AG08396 (cell line): ENCODE results near the gene CTNNA1.
"Not testable (repeated sequence)": the region's sequence is repeated elsewhere in the genome, so short reads cannot be mapped to it uniquely, and the experiment has no call there.

ENCODE experiments used
- DNase-seq: peaks from one replicate; pipeline ENCODE4 v3.0.0; 2012; ENCODE audit warnings: low spot score, mixed read lengths

The CTNNA1 gene, protein sequence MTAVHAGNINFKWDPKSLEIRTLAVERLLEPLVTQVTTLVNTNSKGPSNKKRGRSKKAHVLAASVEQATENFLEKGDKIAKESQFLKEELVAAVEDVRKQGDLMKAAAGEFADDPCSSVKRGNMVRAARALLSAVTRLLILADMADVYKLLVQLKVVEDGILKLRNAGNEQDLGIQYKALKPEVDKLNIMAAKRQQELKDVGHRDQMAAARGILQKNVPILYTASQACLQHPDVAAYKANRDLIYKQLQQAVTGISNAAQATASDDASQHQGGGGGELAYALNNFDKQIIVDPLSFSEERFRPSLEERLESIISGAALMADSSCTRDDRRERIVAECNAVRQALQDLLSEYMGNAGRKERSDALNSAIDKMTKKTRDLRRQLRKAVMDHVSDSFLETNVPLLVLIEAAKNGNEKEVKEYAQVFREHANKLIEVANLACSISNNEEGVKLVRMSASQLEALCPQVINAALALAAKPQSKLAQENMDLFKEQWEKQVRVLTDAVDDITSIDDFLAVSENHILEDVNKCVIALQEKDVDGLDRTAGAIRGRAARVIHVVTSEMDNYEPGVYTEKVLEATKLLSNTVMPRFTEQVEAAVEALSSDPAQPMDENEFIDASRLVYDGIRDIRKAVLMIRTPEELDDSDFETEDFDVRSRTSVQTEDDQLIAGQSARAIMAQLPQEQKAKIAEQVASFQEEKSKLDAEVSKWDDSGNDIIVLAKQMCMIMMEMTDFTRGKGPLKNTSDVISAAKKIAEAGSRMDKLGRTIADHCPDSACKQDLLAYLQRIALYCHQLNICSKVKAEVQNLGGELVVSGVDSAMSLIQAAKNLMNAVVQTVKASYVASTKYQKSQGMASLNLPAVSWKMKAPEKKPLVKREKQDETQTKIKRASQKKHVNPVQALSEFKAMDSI

DNA sequence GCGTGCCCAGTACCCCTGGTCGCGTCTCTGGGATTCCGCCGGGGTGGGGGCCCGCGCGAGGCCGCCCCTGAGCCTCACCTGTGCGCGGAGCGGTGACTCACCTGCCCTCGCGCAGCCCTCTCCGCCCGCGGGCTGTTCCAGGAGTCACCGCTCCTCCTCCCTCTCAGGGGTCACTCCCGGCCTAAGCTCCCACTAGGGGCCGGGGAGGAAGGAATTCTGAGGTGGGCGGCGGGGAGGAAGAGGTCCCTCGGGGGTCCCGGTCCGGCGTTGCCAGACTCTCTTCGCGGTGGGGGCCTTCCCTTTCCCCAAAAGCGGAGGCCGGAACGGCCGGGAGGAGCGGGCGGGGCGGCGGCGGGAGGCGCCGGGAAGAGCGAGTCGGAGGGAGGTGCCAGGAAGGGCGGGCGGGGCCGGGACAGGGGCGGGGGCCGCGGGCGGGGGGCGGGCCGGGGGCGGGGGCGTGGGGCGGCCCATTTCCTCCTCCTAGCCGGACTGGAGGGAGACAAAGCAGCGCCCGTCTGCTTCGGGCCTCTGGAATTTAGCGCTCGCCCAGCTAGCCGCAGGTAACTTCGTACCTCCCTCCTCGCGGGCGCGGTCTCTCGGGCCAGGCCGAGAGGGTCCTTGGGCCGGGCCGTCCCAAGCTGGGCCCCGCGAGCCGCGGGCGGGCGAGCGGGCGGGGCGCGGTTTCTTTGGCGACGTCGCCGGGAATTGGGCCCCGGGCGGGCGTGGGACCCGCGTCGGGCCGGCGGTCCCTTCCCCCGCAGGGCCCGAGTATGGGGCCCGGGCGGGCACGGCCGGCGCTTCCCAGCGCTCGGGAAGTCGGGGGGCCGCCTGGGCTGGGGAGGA is at the start of gene CTNNA1:
Gene CTNNA1, plus strand, starts transcription at position 475 of the 843 bp plus-strand sequence. CDS start 28,500 bp downstream, outside the sequence.
- DNase-seq, result peak; percentile 94

DNA sequence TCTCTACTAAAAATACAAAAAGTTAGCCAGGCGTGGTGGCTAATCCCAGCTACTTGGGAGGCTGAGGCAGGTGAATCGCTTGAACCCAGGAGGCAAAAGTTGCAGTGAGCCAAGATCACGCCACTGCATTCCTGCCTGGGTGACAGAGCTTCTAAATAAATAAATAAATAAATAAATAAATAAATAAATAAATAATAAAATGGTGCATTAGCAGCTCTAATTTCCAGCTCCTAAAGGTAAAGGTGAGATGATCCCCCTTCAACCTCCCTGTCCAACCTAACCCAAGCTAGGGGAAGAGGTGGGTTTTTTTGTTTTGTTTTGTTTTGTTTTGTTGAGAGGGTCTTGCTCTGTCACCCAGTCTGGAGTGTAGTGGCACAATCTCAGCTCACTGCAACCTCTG is 49.4 kb upstream of the CTNNA1 start:
- DNase-seq, result not testable (repeated sequence)

DNA sequence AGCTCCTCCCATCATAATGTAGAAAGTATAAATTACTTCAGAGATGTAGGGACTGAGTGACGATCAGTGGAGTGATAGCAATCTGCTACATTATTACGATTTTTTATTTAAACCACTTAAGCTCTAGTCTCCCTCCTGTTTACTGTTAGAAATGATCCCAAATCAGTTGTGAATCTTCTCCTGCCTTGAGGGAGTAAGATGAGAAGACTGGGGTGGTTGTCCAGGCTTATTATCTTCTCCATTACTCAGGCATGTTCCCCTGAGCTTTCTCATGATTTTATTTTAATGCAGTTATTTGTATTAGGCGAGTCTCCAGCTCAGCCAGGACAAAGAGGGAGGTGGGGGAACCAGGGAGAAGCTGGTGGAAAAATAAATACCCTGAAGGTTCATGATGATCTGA is 48.2 kb upstream of the CTNNA1 start:
- DNase-seq, result no peak

DNA sequence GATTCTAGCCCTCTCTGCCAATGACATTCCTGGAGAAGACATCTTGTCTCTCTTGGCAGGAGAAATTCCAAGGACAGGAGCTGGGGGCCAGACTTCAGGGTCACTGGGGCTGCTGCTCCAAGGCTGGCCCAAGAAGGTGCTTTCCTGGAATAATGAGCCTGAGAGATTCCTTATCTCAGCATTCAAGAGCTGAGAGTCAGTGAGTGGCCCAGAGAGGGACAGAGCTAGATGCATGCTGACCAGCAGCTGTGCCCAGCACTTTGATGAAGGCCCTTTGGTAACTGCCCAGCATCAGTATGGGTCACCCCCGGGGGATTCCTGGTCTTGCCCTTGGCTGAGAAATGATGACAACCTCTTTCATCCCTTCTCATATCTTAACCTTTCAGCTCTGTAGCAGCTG is 47.7 kb upstream of the CTNNA1 start:
- DNase-seq, result no peak

DNA sequence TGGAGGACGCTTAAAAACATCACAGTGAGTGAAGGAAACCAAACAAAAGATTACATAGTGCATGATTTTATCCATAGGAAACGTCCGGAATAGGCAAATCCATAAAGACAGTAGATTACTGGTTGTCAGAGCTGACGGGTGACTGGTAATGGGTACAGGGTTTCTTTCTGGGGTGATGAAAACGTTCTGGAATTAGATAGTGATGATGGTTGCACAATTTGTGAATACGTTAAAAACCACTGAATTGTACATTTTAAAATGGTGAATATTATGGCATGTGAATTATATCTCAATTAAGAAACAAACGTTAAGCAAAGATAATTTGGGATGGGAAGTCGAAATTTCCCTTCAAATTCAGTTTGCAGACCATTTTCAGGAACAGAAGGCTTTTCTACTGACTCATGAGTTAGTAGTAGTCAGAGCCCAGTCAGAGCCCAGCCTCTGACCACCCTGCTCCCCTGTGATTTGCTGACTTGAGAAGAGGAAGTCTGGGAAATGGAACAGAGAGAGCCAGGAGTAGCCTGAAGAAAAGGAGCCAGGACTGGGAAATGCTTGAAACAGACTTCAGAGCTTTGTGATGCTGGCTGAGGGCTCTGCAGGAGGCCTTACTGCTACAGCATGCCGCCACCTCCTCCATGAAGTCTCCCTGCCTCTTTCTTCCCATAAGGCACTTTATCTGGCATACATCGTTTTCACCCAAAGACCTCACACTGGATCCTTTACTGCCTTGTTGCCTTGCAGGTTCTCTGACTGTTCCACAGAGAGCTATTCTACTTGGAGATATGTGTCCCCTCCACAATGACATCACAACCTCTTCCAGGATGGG is 46.4 kb upstream of the CTNNA1 start:
- peak; percentile 74 for DNase-seq

DNA sequence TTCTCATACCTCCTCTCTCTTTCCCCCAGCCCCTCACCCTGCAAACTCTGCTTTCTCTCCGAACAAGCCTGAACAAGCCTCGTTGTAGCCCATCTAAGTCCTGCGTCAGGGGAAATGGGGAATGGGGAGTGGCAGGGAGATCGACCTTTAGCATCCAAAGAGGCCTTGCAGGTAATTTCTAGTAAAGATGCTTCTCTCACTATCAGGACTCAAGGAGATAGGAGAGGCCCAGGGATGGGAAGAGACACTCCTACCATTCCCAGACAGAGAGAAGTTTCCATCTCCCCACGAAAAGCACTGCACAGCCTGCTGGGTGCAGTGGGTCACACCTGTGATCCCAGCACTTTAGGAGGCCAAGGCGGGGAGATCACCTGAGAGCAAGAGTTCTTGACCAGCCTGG is 44.4 kb upstream of the CTNNA1 start:
- no peak for DNase-seq

DNA sequence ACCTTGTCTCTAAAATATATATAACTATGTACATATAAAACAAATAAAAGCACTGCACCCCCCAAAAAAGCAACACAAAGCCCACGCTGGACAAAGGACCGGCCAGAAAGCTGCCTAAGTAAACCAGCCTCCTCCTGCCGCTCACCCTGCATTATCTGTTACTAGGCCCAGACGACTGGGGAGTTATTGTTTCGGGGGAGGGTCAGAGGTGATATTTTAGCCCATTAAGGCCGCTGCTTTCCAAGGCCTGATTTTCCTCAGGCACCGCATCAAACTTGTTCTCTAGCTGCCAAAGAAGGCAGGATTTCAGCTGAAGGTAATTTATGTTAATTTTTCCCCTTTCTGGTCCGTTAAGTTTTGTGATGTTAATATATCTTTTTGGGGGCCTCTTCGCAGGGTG is 44.0 kb upstream of the CTNNA1 start:
- DNase-seq, result no peak

DNA sequence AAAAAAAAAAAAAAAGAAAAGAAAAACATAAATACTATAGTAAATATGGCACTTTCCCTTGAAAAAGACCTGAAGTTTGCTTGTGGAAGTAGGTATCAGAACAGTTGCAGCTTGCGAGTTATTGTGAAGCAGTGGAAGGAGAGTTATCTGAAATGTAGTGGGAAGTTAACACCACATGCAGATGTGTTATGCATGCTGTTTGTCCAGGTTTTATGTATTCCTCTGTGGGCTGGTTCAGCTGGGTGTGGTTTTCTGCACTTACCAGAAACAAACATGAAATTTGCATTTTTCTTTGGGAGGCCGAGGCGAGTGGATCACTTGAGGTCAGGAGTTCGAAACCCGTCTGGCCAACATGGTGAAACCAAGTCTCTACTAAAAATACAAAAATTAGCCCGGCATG is 42.1 kb upstream of the CTNNA1 start:
- DNase-seq, result no peak

DNA sequence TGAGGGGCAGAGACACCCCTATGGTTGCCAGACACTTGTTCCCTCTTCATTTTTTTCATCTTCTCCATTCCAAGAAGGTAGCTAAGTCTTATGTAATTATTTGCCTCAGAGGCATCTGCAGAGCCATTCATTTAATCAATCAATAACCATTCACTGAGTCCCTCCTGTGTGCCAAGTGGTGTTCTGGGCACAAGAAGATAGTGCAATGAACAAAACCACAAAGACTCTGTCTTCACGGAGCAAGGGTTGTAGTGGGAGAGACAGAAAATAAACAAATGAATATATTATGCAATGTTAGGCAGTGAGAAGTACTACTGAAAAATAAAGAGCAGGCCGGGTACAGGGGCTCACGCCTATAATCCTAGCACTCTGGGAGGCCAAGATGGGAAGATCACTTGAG is 41.4 kb upstream of the CTNNA1 start:
- DNase-seq, result no peak

DNA sequence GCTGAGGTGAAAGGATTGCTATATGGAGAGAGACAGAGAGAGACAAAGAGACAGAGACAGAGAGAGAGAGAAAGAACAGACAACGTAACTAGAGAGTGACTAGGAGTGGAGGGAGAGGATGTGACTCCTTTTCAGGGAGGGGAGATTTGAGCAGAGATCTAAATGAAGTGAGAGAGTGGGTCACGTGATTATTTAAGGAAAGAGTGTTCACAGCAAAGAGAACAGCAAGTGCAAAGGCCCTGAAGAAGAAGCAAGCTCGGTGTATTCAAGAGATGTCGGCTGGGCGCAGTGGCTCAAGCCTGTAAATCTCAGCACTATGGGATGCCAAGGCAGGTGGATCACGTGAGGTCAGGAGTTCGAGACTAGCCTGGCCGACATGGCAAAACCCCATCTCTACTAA is 40.9 kb upstream of the CTNNA1 start:
- DNase-seq, result no peak

DNA sequence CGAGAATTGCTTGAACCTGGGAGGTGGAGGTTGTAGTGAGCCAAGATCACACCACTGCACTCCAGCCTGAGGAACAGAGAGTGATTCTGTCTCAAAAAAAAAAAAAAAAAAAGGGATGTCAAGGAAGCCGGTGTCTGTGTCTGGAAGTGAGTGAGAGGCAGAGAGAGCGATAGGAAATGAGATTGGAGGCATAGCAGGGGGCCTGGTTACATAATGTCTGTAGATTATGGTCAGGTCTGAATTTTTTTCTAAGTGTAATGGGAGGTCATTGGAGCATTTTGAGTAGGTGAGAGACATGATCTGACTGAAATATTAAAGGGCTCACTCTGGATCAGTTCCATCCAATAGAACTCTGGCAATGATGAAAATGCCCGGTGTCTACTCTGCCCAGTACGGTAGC is 40.4 kb upstream of the CTNNA1 start:
- DNase-seq, result no peak

DNA sequence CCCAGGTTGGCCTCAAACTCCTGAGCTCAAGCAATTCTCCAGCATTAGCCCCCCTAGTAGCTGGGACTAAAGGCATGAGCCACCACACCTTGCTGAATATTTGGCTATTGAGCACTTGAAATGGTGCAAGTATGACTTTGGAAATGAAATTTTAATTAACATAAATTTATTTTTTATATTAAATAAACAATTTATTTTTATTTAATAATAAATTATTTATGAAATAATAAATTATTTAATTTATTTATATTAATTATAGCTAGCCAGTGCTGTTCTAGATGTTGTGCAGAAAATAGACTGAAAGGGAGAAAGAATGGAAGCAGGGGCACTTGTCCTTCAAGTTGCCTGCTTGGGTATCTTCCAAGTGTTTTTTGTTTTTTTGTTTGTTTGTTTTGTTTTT is 40.0 kb upstream of the CTNNA1 start:
- DNase-seq, result no peak

DNA sequence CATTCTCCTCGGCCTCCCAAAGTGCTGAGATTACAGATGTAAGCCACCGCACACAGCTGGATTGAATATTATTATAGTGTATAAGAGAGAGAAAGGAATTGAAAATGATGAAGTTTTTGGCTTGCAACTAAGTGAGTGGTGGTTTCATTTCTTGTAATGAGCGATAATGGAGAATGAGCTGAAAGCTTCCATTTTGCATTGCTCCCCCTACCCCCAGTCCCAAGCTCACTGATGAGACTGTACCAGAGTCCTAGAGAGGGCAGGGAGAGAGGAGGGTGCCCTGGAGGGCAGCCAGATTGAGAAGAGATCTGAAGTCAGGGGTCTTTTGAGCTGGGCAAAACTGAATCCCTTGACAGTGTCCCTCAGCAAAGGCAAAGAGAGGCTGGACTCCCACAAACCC is 38.5 kb upstream of the CTNNA1 start:
- DNase-seq, result no peak

DNA sequence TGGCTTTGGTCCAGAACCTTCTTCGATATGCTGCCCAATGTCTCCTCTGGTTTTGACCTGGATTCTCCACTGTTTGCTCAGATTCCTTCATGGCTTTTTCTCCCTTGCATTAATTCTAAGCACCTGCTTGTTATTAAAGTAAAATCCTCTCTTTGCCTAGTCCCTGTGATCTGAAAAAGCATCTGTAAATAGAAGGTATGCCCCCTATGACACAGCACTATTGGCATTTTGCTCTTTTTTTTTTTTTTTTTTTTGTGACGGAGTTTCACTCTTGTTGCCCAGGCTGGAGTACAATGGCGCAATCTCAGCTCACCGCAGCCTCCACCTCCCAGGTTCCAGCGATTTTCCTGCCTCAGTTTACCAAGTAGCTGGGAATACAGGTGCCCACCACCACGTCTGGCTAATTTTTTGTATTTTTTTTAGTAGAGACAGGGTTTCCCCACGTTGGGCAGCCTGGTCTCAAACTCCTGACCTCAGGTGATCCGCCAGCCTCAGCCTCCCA is 37.2 kb upstream of the CTNNA1 start:
- DNase-seq, result not testable (repeated sequence)

DNA sequence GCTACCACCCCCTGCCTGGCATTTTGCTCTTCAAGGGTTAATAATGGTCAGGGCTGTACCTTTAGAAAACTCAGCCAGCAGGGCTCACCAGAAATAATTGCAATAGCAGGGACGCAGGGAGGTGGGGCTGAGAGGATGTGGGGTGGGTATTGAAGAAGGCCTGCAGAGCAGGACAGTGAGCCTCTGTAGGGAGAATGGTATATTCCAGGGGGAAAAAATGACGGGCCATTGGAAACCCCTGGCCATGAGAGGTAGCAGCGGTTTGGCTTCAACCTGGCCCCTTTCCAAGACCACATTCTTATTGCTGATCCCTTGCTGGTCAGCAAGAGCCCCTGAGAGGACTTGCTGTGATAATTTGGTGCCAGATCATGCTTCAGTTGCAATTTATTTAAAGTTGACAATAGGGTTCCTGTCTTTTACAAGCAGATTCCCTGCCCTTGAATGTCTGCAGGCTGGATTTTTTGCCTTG is 36.7 kb upstream of the CTNNA1 start:
- DNase-seq, result no peak

DNA sequence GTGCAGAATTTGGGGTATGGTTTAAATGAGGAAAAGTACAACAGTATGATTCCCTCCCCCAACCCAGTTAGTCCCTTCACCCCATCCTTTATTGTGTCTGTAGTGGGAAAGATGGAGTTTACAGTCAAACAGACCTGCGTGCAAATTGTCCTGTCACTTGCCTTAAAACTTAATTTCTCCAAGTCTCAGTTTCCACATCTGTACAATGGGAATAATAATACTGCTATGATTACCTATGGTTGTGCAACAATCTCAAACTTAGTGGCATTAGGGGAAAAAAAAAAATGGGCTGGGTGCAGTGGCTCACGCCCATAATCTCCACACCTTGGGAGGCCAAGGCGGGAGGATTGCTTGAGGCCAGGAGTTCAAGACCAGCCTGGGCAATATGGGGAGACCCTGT is 35.8 kb upstream of the CTNNA1 start:
- no peak for DNase-seq

DNA sequence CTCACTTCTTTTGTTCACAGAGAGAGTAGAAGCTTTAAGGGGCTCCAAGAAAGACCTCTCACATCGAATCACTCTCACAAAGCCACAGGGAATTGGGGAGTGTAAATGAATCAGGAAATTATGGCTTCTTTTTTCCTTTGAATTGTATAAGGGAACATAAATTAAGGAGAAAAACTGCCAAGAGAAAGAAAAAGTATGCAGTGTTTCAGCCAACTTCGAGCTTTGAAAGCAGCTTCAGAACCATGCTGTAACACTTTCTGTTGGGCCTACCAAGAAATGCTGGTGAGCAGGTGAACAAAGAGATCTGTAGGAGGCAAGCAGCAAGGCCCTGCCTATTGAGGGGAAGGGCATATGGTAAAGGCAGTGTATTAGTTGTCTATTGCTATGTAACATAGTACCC is 33.4 kb upstream of the CTNNA1 start:
- DNase-seq, result no peak

DNA sequence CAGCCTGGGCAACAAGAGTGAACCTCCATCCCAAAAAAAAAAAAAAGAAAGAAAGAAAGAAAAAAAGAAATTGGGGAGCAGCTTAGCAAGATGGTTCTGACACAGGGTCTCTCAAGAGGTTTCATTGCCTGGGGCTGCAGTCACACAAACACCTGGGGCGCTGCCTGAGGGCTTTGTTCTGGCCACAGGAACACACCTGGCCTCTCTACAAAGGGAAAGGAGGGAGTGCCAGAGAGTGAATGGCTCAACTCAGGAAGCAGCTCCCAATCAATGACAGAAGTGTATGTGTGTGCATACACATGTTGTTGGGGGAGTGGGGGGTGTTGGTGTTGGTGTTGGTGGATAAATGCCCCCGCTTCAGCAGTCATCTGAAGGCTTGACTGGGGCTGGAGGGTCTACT is 32.4 kb upstream of the CTNNA1 start:
- no peak for DNase-seq

DNA sequence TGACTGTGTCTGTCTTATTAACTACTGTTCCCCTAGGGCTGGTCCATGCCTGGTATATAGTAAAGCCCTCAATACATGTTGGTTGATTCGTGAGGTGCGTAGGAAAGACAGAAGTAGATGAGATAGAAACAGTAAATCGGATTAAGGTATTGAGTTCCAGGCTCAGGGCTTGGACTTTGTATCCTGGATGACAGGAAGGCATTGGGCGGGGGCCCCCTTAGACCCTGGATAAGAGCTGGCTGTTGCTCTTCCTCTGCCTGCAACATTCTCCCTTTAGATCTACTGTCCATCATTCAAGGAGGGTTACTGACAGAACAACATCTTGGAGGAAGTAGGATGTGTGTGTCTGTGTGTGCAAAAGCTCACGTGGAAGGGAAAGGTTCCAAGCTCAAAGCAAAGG is 31.2 kb upstream of the CTNNA1 start:
- no peak for DNase-seq

DNA sequence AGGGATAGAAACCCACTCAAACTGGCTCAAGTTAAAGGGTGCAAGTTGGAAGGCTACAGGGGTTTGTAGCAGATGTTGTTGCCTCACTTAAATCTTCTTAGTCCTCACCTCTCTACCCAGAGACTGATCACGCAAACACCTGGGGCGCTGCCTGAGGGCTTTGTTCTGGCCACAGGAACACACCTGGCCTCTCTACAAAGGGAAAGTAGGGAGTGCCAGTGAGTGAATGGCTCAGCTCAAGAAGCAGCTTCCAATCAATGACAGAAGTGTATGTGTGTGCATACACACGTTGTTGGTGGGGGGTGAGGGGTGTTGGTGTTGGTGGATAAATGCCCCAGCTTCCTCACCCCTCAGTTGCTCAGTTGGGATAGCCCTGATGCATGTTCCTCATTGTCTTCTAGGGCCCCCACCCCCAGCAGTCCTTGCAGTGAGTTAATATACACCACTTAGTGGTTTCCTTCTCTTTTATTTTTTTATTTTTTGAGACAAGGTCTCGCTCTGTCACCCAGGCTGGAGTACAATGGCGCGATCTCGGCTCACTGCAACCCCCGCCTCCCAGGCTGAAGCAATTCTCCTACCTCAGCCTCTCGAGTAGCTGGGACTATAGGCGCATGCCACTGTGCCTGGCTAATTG is 30.6 kb upstream of the CTNNA1 start:
- DNase-seq, result no peak
